LNCAP (cell line): Measurements from ENCODE around the gene PTRHD1.

ENCODE experiments used
- TF ChIP-seq, protein P1 (sequence below): fragments of 450-650 bp; IDR thresholded peaks from 2 replicates; pipeline ENCODE4 v1.5.1; 2017; ENCODE audit warnings: mild to moderate bottlenecking

PTRHD1 gene

DNA sequence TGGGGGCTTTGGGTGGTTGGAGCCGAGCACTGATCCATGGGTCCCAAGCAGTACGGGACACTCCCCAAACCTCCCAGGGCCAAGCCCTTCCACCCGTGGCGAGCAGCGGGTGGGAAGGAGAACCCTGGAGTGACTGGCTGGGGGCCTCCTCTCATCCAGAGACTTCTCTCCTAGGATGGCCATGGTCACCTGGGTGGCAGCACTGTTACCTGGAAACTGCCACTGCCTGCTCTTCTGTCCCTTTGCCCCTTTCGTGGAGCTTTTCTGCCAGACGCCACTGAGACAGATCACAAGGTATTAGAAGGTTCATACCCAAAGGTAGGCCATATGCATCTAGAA is 27.0 kb upstream of the PTRHD1 start:
- TF ChIP-seq, protein P1, sequence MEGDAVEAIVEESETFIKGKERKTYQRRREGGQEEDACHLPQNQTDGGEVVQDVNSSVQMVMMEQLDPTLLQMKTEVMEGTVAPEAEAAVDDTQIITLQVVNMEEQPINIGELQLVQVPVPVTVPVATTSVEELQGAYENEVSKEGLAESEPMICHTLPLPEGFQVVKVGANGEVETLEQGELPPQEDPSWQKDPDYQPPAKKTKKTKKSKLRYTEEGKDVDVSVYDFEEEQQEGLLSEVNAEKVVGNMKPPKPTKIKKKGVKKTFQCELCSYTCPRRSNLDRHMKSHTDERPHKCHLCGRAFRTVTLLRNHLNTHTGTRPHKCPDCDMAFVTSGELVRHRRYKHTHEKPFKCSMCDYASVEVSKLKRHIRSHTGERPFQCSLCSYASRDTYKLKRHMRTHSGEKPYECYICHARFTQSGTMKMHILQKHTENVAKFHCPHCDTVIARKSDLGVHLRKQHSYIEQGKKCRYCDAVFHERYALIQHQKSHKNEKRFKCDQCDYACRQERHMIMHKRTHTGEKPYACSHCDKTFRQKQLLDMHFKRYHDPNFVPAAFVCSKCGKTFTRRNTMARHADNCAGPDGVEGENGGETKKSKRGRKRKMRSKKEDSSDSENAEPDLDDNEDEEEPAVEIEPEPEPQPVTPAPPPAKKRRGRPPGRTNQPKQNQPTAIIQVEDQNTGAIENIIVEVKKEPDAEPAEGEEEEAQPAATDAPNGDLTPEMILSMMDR, result no peak

DNA sequence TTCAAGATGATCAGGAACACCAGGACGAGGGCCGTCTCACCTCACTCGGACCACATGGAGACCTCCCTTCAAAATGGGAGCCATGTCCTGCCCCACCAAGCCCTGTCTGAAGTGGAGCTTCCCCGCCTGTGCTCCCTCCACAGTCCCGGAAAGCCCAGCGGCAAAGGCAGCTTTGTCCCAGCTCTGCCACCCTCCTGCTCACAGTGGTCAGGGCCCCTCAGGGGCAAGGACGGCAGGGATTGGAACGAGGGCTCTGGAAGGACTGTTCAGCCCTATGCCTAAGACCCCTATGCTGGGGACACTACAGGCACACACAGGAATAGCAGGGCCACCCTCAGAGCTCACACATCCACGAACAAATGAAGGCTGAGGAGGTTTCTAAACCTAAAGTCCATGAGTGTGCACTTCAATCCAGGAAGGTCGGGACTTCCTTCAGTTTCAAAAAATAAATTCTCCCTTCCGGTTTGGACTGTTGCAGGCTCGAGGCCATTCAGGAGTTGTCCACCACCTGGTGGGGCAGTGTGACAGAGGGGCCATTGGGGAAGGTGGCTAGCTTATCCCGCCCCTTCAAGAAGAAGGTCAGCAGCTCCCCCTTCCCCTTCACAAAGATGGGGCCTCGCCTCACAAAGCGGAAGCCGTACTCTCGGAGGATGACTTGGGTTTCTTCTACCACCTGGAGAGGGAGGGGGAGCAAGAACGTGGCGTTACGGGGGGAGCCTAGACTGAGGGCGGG is 26.4 kb upstream of the PTRHD1 start:
- TF ChIP-seq, protein P1, result no peak

DNA sequence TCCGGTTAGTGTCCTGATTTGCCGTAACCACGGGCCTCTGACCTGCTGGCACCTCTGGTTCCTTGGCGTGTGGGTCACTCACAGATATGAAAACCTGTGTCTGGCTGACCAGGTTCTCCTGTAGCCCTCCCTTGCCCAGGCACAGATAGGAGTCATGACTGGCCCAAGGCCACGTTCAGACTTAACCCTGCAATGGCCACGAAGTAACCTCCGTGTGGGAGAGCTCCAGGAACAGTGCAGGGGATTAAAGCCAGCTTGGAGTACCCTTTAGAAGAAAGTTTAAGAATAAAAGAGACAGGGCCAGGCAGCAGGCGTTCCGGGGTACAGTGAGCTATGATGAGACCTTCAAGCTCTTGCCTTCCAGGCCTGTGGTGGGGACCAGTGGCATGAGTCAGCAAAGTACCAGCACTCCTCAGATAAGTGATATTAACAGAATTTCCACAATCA is 25.6 kb upstream of the PTRHD1 start:
- TF ChIP-seq, protein P1, result no peak

DNA sequence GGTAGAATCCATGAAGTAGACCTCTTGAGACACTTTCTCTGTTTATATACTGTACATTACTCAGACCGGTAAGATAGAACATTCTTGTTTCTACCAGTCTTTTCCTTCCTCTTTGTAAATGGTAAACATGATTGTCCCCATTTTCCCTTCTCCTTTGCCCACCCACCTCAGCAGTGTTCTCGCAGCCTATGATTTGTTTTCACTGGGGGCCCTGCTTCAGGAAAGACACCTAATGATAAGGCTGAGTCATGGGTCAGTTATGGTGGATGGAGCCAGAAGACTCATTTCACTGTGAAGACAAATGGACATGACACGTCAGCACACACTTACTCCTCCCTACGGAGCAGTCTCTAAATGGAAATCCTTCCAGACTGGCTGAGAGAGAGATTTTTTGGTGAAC is 23.7 kb upstream of the PTRHD1 start:
- TF ChIP-seq, protein P1, result no peak

DNA sequence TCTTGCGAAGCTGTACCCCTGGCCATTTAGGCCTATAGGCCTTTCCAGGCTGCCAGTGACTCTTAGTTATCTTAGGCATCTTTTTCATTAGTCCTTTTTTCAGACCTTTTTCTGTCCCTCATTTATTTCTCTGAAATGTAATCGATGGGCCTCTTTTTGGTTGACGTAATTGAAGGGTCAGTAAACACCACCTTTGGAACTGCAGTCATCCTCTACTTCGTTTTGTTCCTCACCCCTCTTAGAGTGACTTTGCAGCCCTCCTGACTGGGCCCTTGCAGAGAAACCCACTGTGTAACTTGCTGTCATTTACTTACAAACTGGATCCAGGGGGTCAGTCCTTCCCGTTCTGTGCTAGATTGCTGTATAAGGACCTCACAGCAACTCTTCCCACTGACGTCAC is 23.2 kb upstream of the PTRHD1 start:
- TF ChIP-seq, protein P1, result no peak

DNA sequence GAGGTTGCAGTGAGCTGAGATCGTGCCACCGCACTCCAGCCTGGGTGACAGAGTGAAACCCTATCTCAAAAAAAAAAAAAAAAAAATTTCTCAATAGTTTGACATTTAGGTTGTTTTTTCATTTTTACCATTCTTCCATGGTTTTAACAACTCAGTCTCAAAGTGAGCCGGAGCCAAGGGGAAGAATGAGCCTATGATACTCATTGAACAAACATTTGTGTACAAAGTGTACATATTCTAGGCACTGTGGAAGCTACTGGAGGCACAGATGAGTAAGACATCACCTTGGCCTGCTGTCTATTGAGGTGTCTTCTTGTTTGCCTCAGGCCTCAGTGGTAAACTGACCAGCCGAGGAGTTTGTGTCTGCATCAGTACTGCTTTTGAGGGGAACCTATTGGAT is 22.0 kb upstream of the PTRHD1 start:
- TF ChIP-seq, protein P1, result no peak

DNA sequence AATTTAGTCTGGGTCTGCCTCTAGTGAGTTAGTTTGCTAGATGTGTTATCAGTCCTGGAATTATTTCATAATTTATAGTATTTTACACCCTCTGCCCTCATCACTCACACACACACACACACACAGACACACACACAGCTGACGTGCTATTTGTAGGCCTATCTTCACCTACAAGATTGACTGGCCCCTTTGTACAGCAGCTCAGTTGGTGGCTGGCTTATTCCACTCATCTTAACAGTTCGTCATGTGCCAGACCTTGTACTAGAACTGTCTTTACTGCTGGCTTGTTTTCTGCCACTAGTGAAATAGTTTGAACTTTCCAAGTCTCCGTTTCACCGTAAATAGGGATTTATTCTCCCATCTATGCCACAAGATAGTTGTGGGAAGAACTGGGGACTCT is 21.3 kb upstream of the PTRHD1 start:
- TF ChIP-seq, protein P1, result no peak

DNA sequence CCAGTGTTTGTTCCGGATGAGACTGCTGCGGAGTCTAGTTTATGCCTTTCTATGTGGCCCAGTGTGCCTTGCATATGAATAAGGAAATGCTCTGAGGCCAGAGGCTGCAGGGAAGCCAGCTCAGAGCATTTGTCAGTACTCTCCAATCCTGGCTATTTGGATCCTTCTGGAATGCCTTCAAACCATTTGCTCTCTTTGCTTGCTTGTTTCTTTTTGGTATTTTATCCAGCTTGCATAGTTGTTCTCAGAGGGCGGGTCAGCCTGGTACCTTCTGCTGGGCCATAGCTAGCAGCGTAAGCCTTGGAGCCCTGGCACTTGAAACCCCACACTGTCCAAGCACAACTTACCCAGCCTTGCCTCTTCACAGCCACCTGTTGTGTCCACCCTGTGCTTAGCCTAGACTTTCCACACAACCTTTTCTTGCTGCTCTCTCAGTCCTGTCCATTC is 20.5 kb upstream of the PTRHD1 start:
- TF ChIP-seq, protein P1, result no peak
